ENCODE data around the gene KRTAP9-7. TPM values are rescaled to one million over a fixed set of nuclear protein-coding genes. Genes with fewer than 3 reads are reported as not detected.

Gene KRTAP9-7
- total RNA-seq, 1 donor from 2014 or later: not detected

DNA sequence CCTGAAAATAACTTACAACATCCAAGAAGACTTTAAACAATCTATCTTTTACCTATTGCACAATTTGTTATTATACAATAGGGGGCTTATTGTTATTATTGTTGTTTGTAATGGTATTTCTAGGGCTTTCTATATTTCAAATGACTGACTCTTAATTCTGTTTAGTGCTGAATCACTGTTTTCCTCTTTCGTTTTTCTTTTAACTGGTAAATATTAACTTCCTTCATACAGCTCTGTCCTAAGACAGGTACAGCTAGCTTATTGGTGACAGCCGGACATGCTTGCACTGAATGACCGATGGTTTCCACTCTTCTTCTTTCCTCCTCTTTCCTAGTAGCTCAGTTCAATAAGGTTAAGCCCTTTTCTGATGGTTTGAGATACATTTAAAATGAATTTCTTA, 11.6 kb downstream of the KRTAP9-7 start:
- TF ChIP-seq, protein P1, sequence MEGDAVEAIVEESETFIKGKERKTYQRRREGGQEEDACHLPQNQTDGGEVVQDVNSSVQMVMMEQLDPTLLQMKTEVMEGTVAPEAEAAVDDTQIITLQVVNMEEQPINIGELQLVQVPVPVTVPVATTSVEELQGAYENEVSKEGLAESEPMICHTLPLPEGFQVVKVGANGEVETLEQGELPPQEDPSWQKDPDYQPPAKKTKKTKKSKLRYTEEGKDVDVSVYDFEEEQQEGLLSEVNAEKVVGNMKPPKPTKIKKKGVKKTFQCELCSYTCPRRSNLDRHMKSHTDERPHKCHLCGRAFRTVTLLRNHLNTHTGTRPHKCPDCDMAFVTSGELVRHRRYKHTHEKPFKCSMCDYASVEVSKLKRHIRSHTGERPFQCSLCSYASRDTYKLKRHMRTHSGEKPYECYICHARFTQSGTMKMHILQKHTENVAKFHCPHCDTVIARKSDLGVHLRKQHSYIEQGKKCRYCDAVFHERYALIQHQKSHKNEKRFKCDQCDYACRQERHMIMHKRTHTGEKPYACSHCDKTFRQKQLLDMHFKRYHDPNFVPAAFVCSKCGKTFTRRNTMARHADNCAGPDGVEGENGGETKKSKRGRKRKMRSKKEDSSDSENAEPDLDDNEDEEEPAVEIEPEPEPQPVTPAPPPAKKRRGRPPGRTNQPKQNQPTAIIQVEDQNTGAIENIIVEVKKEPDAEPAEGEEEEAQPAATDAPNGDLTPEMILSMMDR (conservative IDR thresholded peaks at IDR 0.05; ENCODE audit: low read depth, low read length): no peak
- DNase-seq (ENCODE audit: low read depth): no peak
- no peak overlapping the region for H3K4me3 ChIP-seq (ENCODE audit: low read depth, low read length)

DNA sequence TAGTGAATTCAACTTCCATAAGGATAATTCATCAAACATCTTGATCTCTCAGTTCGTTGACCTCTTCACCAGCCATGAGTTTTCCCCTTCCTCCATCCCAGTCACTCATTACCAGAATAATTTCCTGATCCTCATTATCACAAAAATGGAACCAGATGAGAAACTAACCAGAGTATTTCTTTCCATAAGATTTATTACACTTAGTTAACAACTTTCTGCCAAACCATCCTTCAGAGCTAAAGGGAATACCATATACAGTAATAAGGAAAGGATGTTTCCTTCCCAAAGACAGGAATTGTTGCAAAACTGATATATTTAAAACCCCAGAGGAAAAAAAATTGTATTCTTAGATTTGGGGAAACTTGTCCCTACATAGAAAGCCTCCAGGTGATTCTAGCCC, 18.5 kb downstream of the KRTAP9-7 start:
- TF ChIP-seq, protein P1 (conservative IDR thresholded peaks at IDR 0.05; ENCODE audit: low read depth, low read length): no peak

DNA sequence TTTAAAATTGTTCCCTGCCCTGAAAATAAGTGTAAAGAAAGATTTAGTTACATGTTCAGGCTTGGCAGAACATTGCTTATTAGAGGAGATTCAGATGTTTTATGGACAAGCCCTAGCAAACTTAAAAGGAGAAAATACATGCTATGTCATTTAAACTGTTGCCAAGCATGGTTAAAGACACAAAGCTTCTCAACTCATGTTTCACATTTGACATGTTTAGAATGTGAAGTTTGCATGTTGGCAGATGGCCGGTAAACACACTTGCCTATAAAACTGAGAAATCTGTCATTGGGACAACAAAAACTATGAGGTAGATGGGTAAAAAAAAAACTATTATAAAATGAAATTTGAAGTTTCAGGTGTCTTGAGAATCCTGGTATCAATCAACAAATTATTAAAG, 21.3 kb downstream of the KRTAP9-7 start:
- TF ChIP-seq, protein P1 (conservative IDR thresholded peaks at IDR 0.05; ENCODE audit: low read depth, low read length): no peak
- DNase-seq (ENCODE audit: low read depth): no peak
- H3K4me3 ChIP-seq (ENCODE audit: low read depth, low read length): no peak overlapping the region

More for the DNA sequence above, 18.5 kb downstream of the KRTAP9-7 start:
- H3K4me3 ChIP-seq (ENCODE audit: low read depth, low read length): no peak overlapping the region
- no peak for DNase-seq (ENCODE audit: low read depth)

DNA sequence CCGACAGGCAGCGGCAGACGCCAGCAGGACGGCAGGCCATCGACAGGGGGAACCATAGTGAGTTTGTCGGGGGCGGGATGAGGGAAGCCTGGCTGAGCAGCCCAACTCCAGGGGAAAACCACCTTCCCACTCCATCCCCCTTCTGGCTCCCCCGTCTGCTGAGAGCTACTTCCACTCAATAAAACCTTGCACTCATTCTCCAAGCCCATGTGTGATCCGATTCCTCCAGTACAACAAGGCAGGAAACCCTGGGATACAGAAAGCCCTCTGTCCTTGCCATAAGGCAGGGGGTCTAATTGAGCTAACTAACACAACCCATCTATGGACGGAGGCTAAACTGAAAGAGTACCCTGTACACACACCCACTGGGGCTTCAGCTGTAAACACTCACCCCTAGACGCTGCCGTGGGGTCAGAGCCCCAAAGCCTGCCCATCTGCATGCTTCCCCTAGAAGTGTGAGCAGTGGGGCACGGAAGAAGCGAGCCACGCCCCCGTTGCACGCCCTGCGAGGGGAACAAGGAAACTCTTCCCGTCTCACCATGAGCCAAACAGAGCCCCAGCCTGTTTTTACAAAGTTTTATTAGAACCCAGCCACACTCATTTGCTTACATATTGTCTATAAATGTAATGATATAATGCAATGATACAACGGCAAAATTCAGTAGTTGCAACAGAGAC, 23.1 kb downstream of the KRTAP9-7 start:
- TF ChIP-seq, protein P1 (conservative IDR thresholded peaks at IDR 0.05; ENCODE audit: low read depth, low read length): no peak
- no peak for DNase-seq (ENCODE audit: low read depth)

DNA sequence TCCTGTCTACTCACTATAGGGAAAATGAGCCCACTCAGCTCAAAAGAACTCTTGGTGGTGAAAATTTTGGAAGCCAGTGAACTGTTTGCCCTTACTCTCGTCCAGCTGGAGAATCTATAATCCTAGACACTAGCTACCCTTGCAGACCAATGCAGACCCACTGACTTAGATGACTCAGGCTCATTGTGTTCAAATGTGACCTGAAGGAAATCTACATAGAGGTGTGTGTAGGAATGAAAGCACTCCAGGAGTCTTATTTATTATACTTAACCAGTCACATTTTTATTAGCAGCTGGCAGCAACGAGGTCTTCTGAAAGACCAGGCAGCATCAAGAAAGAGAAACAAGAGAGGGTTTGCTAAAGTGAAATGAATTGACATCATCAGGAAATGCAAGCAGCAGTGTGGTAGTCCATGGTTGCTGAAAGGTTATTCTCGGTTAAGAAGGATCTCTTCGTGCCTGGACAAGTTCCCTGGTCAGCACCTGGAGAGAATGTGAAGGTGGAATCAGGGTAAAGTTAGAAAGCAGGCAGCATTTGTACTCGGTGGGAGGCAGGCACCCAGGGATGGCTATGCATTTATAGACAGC, 25.8 kb downstream of the KRTAP9-7 start:
- H3K4me3 ChIP-seq (ENCODE audit: low read depth, low read length): no peak overlapping the region
- no peak for DNase-seq (ENCODE audit: low read depth)
- TF ChIP-seq, protein P1 (conservative IDR thresholded peaks at IDR 0.05; ENCODE audit: low read depth, low read length): no peak

More for the DNA sequence above, 23.1 kb downstream of the KRTAP9-7 start:
- H3K4me3 ChIP-seq (ENCODE audit: low read depth, low read length): no peak overlapping the region

DNA sequence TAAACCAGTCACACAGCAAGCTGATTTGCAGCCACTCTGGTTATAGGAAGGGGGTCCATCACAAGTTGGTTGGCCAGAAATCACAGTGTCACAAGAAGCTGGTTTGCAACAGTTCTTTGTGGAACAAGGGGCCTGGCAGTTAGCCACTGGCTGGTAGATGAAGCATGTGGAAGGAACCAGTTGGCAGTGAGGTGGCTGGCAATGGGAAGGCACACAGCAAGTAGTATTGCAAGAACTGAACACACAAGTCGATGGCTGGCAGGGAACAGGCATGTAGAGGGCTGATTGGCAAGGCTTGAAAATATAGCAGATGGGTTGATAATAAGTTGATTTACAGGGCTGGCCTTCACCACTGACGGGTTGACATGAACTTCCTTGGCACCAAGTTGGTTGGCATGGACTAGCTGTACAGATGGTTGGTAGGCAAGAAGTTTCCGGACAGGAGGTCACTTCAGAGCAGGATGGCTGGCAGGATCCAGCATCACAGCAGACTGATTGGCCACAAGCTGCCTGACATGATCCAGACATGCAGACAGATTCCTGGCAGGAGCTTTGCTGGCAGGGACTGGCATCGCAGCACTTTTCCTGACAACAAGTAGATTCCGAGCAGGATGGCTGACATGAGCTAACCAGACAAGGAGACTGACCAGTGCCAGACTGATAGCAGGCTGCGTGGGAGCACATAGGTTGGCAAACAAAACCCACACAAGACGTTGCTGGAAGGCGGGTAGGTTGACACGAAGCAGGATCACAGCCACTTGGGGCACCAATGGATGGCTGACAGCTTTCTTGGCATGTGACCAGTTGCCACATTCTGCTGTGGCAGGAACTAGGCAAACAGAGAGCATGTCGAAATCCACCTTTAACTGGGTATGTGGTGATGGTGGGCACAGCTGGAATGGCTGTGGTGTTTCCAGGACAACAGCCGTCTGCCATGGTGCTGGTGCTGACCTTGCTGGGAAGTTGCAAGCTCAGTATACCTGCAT, 26.7 kb downstream of the KRTAP9-7 start, which contains the start of gene KRTAP29-1:
KRTAP29-1 (minus strand) TSS at position 936 of the 986 bp plus-strand sequence; CDS start at position 936, 0 bp downstream.
- no peak for DNase-seq (ENCODE audit: low read depth)
- TF ChIP-seq, protein P1 (conservative IDR thresholded peaks at IDR 0.05; ENCODE audit: low read depth, low read length): no peak
- no peak within 1 kb of the TSS for H3K4me3 ChIP-seq (ENCODE audit: low read depth, low read length)

Data from epithelial cell of proximal tubule (primary cell).